Measurements from ENCODE around the gene ANKRD29.
A peak's percentile ranks its signal among the peaks of the same experiment; 100 is the strongest.

Gene ANKRD29

GRCh38 chr18:23636071-23636399 lies 26.7 kb downstream of the ANKRD29 start:
- no peak overlapping the region for H3K4me3 ChIP-seq (replicated peaks; ENCODE audit: insufficient read depth, low read length)
- no peak overlapping the region for H3K27ac ChIP-seq (replicated peaks)

DNA sequence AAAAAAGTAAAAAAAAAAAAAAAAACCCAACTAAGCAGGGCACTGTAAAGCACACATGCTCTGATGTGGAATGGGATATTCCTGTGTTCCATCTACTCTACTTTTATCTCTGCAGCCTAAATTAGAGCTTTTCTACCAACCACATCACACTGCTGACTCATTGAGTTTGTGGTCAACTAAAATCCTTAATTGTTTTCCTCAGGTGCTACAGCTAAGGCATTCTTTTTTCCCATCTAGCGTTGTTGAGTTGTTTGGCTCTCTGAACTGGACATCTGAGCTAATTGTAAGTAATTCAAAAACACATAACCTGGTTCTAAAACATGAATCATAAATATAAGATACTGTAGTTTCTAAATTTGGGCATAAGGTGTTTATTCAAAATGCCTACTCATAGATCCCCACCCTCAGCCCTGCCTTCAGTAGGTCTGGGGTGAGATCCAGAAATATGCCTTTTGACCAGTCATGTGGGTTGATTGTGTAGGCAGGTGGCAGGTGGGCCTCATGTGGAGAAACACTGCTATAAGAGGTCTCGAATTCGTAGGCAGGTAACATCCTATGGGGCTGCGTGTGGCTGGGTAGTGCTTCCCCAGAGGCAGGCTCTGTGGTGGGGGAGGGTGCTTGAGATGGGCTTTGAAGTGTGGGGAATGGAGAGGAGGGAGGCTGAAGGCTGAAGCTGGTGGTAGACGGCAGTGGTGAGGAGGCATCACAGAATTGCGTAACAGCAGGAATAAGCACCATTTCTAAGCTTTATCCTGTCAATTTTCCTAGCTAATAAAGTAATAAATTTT lies 27.2 kb downstream of the ANKRD29 start:
- DNase-seq (ENCODE audit: low read depth in 1 of 2, low spot score in 1 of 2): no peak

More at GRCh38 chr18:23636071-23636399, 26.7 kb downstream of the ANKRD29 start:
- peaks cover 2% of the 10 kb centered on the region for H3K27me3 ChIP-seq (ENCODE audit: insufficient read depth, poor library complexity, severe bottlenecking)
- TF ChIP-seq SPI1 (IDR thresholded peaks at IDR 0.05; ENCODE audit: borderline replicate concordance, low read depth) (no peak), REST (IDR thresholded peaks at IDR 0.05; ENCODE audit: insufficient replicate concordance, low read depth) (no peak), GABPA (IDR thresholded peaks at IDR 0.05; ENCODE audit: low read depth) (no peak), POLR2AphosphoS5 (IDR thresholded peaks at IDR 0.05; ENCODE audit: low read depth) (no peak), CTCF (IDR thresholded peaks at IDR 0.05; ENCODE audit: insufficient read depth, low read length) (no peak)
- no peak for DNase-seq (ENCODE audit: low read depth in 1 of 2, low spot score in 1 of 2)

DNA sequence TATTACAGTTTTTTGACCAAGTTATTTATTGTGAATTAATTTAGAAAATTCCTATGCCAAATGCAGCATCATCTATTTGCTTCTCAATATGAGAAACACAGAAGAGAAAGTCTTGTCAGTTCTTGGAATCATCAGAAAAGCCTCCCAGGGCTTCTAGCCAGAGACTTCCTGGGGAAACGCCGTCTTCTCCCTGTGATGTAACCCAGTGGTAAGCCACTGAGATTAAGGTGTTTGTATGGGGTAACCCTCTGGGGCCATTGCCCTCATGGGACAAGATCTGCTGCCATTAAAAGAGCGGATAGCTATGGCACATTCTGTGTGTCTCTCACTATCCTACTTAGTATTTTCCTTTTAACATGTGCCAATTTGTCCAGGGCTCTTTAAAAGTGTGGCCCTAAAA lies 28.0 kb downstream of the ANKRD29 start:
- peaks cover 2% of the 10 kb centered on the region for H3K27me3 ChIP-seq (ENCODE audit: insufficient read depth, poor library complexity, severe bottlenecking)
- no peak for TF ChIP-seq GABPA (IDR thresholded peaks at IDR 0.05; ENCODE audit: low read depth)
- no peak for TF ChIP-seq SPI1 (IDR thresholded peaks at IDR 0.05; ENCODE audit: borderline replicate concordance, low read depth)
- TF ChIP-seq CTCF (IDR thresholded peaks at IDR 0.05; ENCODE audit: insufficient read depth, low read length): no peak
- no peak for TF ChIP-seq REST (IDR thresholded peaks at IDR 0.05; ENCODE audit: insufficient replicate concordance, low read depth)
- TF ChIP-seq POLR2AphosphoS5 (IDR thresholded peaks at IDR 0.05; ENCODE audit: low read depth): no peak
- H3K4me3 ChIP-seq (replicated peaks; ENCODE audit: insufficient read depth, low read length): no peak overlapping the region
- DNase-seq (ENCODE audit: low read depth in 1 of 2, low spot score in 1 of 2): peak; percentile 23 to 42
- no peak overlapping the region for H3K27ac ChIP-seq (replicated peaks)

More for the DNA sequence above, 27.2 kb downstream of the ANKRD29 start:
- no peak overlapping the region for H3K4me3 ChIP-seq (replicated peaks; ENCODE audit: insufficient read depth, low read length)
- no peak overlapping the region for H3K27ac ChIP-seq (replicated peaks)
- H3K27me3 ChIP-seq (ENCODE audit: insufficient read depth, poor library complexity, severe bottlenecking): peaks cover 2% of the 10 kb centered on the region
- no peak for TF ChIP-seq SPI1 (IDR thresholded peaks at IDR 0.05; ENCODE audit: borderline replicate concordance, low read depth)
- TF ChIP-seq REST (IDR thresholded peaks at IDR 0.05; ENCODE audit: insufficient replicate concordance, low read depth): no peak

All from HL-60 (cell line).